OCI-M1 (cell line): ENCODE results near the gene RPUSD1.
"Not testable (repeated sequence)": the region's sequence is repeated elsewhere in the genome, so short reads cannot be mapped to it uniquely, and the experiment has no call there.

ENCODE experiments used
- DNase-seq: peaks from one replicate; lab custom pipeline; 2025; lab: John Stamatoyannopoulos, UW

Gene RPUSD1

GRCh38 chr16:766008-766819 lies 22.0 kb downstream of the RPUSD1 start:
- DNase-seq: no peak

- DNase-seq: no peak
Observed at GRCh38 chr16:765488-765865, 22.7 kb downstream of the RPUSD1 start.

GRCh38 chr16:764848-765487 lies 23.2 kb downstream of the RPUSD1 start:
- no peak for DNase-seq

- DNase-seq: no peak
Observed at GRCh38 chr16:764184-764750, 23.9 kb downstream of the RPUSD1 start.

GRCh38 chr16:763369-764183 lies 24.6 kb downstream of the RPUSD1 start:
- no peak for DNase-seq

- no peak for DNase-seq
Observed at GRCh38 chr16:762595-763268, 25.4 kb downstream of the RPUSD1 start.

- DNase-seq: no peak
Observed at GRCh38 chr16:761625-762513, 26.3 kb downstream of the RPUSD1 start.

GRCh38 chr16:760545-761343 lies 27.4 kb downstream of the RPUSD1 start, which contains the start of gene MSLN:
Gene MSLN (plus strand): TSS chr16:760734. CDS start chr16:762681, 1,947 bp downstream.
- DNase-seq: no peak

- DNase-seq: no peak
Observed at GRCh38 chr16:760065-760464, 28.1 kb downstream of the RPUSD1 start.

GRCh38 chr16:759110-759910 lies 28.9 kb downstream of the RPUSD1 start:
- DNase-seq: no peak

GRCh38 chr16:756428-756827 lies 31.8 kb downstream of the RPUSD1 start:
- DNase-seq: no peak

GRCh38 chr16:754656-755055 lies 33.5 kb downstream of the RPUSD1 start:
- DNase-seq: peak; percentile 76

GRCh38 chr16:754121-754607 lies 34.0 kb downstream of the RPUSD1 start:
- not testable (repeated sequence) for DNase-seq

- no peak for DNase-seq
Observed at GRCh38 chr16:752007-752312, 36.2 kb downstream of the RPUSD1 start.

- DNase-seq: no peak
Observed at GRCh38 chr16:751152-752006, 36.8 kb downstream of the RPUSD1 start.

- DNase-seq: no peak
Observed at GRCh38 chr16:750485-750884, 37.7 kb downstream of the RPUSD1 start.

- no peak for DNase-seq
Observed at GRCh38 chr16:749010-749409, 39.2 kb downstream of the RPUSD1 start.
